Suppressor macrophage treated with lipopolysaccharide for 4 hours (primary cell): ENCODE data around the gene SAG.

ENCODE experiments used
- DNase-seq: peaks from one replicate; pipeline ENCODE4 v3.0.0-alpha.2; 2020

The SAG gene

GRCh38 chr2:233307565-233307964 lies at the start of gene SAG:
TSS of gene SAG (plus strand) at chr2:233307816. CDS start at chr2:233309190, 1,374 bp downstream.
- DNase-seq = no peak

GRCh38 chr2:233258211-233258610 lies 49.4 kb upstream of the SAG start:
- no peak for DNase-seq

- no peak for DNase-seq
These were observed 47.9 kb upstream of the SAG start for GRCh38 chr2:233259730-233260129.

GRCh38 chr2:233260661-233261060 lies 47.0 kb upstream of the SAG start:
- peak; percentile 68 for DNase-seq

DNA sequence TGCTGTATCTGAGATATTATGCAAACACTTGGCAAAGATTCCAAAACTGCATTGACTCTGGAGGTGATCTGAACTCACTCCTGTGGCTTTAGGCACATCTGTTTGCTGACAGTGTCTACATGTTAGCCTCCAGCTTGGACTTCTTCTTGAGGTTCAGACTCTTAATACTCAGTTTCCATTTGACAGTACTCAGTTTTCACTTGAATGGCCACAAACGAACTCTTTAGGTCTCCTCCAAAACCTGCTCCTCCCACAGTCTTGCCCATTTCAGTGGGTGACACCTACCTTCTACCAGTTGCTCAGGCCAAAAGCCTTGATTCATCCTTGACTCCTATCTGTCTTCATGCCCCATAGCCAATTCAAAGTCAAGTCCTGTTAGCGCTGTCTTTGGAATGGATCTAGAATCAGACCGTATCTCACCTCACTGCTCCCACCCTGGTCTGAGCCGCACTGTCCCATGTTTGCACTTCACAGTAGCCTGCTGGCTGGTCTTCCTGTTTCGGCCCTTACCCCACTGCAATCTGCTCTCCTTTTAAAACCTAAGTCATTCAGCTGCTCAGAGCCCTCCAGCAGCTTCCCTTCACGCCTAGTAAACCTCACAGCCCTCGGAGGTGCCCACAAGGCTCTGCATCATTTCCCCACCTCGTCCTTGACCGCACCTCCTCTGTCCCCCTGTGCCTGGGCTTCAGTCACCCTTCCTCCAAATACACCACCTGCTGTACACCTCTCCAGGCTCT lies 45.6 kb upstream of the SAG start:
- no peak for DNase-seq

DNA sequence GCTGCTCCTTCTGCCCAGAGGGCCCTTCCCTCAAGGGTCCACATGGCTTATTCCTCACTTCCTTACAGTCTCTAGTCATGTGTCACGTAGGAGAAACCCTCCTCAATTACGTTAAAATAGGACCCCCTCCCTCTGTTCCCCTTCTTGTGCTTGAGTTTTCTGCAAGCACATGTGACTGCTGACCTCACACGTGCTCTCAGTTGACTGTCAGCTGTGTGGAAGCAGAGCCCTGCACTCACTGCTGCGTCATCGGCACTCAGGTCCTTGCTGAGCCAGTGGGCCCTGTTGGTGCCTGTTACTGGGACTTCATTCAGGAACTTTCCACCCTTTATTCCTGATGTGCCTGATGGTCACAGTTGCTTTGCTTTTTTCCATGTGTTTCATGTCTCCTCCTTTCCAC lies 45.1 kb upstream of the SAG start:
- DNase-seq = no peak

- DNase-seq = no peak
These were observed 44.5 kb upstream of the SAG start for GRCh38 chr2:233263045-233263570.

DNA sequence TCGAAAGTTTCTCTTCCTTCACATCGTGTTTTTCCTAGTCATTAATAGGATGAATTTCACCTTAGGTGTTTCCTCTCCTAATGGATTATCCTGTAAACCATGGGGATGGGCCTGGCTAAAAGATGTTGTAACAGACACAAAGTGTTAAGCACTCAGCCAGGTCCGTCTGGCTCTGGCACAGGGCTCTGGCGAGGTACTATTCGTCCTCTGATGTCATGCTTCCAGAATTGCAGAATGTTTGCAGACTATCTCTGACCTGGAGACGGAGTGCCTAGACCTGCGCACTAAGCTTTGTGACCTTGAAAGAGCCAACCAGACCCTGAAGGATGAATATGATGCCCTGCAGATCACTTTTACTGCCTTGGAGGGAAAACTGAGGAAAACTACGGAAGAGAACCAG lies 42.9 kb upstream of the SAG start:
- DNase-seq = no peak

GRCh38 chr2:233265899-233266431 lies 41.7 kb upstream of the SAG start:
- no peak for DNase-seq

GRCh38 chr2:233266481-233266880 lies 41.1 kb upstream of the SAG start:
- no peak for DNase-seq

- DNase-seq = no peak
These were observed 39.9 kb upstream of the SAG start for GRCh38 chr2:233267516-233268245.

- no peak for DNase-seq
These were observed 37.2 kb upstream of the SAG start for GRCh38 chr2:233270366-233270765.

GRCh38 chr2:233270951-233271350 lies 36.7 kb upstream of the SAG start:
- DNase-seq = no peak

DNA sequence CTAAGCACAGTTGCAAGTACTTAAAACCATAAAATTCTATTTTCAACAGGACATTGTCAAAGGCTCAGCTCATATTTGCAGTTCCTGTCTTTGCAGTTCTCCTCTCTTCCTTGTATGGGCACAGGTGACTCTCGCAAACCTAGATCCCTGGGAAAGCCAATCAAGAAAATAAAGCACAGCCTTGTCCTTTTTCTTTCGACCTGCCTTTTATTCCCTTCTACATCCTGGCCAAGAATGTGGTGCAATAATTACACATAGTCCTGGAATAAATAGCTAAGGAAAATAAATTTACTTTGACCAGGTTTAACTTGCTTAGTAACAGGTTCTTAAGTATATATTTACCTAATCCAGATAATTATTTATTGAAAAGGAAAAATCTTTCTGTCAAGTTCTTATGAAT lies 35.9 kb upstream of the SAG start:
- no peak for DNase-seq

DNA sequence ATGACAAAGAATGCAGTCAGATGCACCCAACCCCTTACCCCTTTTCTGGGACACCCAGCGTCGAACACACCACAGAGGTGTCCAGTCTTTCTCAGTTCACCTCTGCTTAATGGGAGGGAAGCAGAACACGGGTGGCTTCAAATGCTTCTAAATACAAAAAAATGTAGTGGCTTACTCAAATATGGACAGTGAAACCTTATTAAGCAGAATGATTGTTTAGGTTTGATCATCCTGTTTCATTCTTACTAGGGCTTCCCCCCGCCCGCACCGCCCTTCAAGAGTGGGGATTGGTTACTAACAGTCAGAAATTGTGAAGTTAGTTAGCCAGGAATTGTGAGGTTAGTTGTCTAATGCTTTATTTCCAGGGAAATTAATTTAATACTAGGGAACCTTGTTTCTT lies 34.5 kb upstream of the SAG start:
- no peak for DNase-seq

DNA sequence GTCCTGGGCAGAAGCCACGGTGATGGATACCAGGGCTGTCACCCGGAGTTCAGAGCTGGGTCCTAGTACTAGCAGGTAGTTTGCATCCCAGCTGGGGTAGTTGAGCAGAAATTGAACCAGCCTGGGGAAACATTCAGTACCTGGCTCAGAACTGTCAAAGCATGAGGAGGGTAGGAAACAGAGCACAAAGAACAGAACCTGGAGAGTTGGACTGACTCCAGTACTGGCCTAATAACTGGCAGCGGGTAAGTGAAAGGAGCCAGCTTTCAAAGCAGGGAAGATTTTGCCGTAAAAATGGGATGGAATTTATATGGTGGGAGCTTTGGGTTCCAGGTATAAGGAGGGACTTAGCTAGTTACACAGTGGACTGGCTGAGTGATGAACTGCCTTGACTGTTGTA lies 32.4 kb upstream of the SAG start:
- no peak for DNase-seq

DNA sequence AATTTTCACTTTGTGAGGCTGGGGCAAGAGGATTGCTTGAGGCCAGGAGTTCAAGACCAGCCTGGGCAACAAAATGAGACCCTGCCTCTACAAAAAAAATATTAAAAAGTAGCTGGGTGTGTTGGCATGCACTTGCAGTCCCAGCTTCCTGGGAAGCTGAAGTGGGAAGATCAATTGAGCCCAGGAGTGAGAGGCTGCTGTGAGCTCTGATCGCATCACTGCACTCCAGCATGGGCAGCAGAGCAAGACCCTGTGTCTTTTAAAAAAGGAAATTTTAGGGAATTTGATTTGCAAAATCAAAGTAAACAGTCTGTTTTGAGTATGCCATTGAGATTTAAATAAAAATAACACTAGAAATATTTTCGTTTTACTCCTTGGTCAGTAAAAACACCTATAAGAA lies 28.7 kb upstream of the SAG start:
- DNase-seq = no peak

- DNase-seq = no peak
These were observed 27.4 kb upstream of the SAG start for GRCh38 chr2:233280114-233280693.

GRCh38 chr2:233281553-233281952 lies 26.1 kb upstream of the SAG start:
- no peak for DNase-seq

GRCh38 chr2:233281992-233282603 lies 25.5 kb upstream of the SAG start:
- DNase-seq = no peak

GRCh38 chr2:233285921-233286320 lies 21.7 kb upstream of the SAG start:
- no peak for DNase-seq

DNA sequence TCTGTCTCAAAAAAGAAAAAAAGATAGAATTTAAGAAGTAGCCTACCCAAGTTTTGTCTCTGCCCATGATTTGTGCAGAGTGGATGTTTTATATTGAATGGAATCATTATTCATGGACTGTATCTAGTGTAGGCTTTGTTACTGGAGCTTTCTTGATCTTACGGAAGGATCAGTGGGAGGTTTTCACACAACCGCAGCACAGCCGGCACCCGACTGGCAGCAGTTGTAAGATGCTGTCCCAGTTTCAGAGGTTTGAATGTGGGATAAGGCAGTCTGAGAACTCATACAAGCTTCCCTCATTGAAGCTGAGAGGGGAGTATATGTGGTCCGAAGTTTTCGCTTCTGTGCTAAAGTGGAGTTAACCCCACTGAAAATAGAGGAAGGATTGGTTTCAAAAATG lies 19.7 kb upstream of the SAG start:
- DNase-seq = no peak

- DNase-seq = no peak
These were observed 19.0 kb upstream of the SAG start for GRCh38 chr2:233288663-233289062.
